ENCODE results near the gene DPH2. TPM values are rescaled to one million over a fixed set of nuclear protein-coding genes. Genes with fewer than 3 reads are reported as not detected.

DPH2 gene
- polyA plus RNA-seq, 1 experiment: 35.3 TPM

- TF ChIP-seq CTCF (IDR thresholded peaks at IDR 0.05; ENCODE audit: insufficient read depth, low read depth, low read length): no peak
- CTCF ChIA-PET: interaction anchor here (1.0 to 1.3 kb wide), 3 partner anchors 8 to 59 kb away, joined by 3 to 4 read pairs (median 3); partner anchors contain the start of gene DPH2
- H3K4me3 ChIP-seq (ENCODE audit: low read depth, low read length): no peak overlapping the region
- peaks cover 8% of the 10 kb centered on the region for H3K36me3 ChIP-seq (ENCODE audit: control insufficient read depth, insufficient read depth, low read length)
- DNase-seq (ENCODE audit: low read depth): no peak
- H3K27me3 ChIP-seq (ENCODE audit: control insufficient read depth, insufficient read depth, low read length): no peaks in the 10 kb centered on the region
- POLR2A ChIA-PET: no interaction called here
Measured at GRCh38 chr1:43977376-43978263, 7.8 kb downstream of the DPH2 start.

- H3K4me3 ChIP-seq (ENCODE audit: low read depth, low read length): no peak overlapping the region
- POLR2A ChIA-PET: no interaction called here
- DNase-seq (ENCODE audit: low read depth): no peak
- no peak for TF ChIP-seq CTCF (IDR thresholded peaks at IDR 0.05; ENCODE audit: insufficient read depth, low read depth, low read length)
- CTCF ChIA-PET: interaction anchor here (1.0 kb wide), 1 partner anchor 8 kb away, joined by 3 read pairs; the partner anchor contains the start of gene DPH2
- H3K36me3 ChIP-seq (ENCODE audit: control insufficient read depth, insufficient read depth, low read length): peaks cover 8% of the 10 kb centered on the region
- H3K27me3 ChIP-seq (ENCODE audit: control insufficient read depth, insufficient read depth, low read length): no peaks in the 10 kb centered on the region
Measured at GRCh38 chr1:43978264-43978550, 8.4 kb downstream of the DPH2 start.

- H3K36me3 ChIP-seq (ENCODE audit: control insufficient read depth, insufficient read depth, low read length): peaks cover 11% of the 10 kb centered on the region
- ChIA-PET POLR2A (no interaction called here), CTCF (interaction anchor here (1.0 kb wide), 1 partner anchor 9 kb away, joined by 3 read pairs; the partner anchor contains the start of gene DPH2)
- no peaks in the 10 kb centered on the region for H3K27me3 ChIP-seq (ENCODE audit: control insufficient read depth, insufficient read depth, low read length)
- DNase-seq (ENCODE audit: low read depth): no peak
- TF ChIP-seq CTCF (IDR thresholded peaks at IDR 0.05; ENCODE audit: insufficient read depth, low read depth, low read length): no peak
- peak within 1 kb of the TSS; percentile 68 for H3K4me3 ChIP-seq (ENCODE audit: low read depth, low read length)
Measured at GRCh38 chr1:43978551-43979260, 8.9 kb downstream of the DPH2 start, which contains the start of gene B4GALT2. TSS of gene B4GALT2 (plus strand) at chr1:43979210. CDS start at chr1:43981161, 1,951 bp downstream.

GRCh38 chr1:43979261-43979527 lies 9.4 kb downstream of the DPH2 start:
- ChIA-PET POLR2A (no interaction called here), CTCF (interaction anchor here (1.3 kb wide), 1 partner anchor 10 kb away, joined by 3 read pairs; no protein-coding TSS in a partner anchor)
- no peak for DNase-seq (ENCODE audit: low read depth)
- no peaks in the 10 kb centered on the region for H3K27me3 ChIP-seq (ENCODE audit: control insufficient read depth, insufficient read depth, low read length)
- TF ChIP-seq CTCF (IDR thresholded peaks at IDR 0.05; ENCODE audit: insufficient read depth, low read depth, low read length): no peak
- peaks cover 12% of the 10 kb centered on the region for H3K36me3 ChIP-seq (ENCODE audit: control insufficient read depth, insufficient read depth, low read length)
- H3K4me3 ChIP-seq (ENCODE audit: low read depth, low read length): peak overlapping the region; percentile 68

- ChIA-PET POLR2A (no interaction called here), CTCF (interaction anchor here (0.7 to 1.3 kb wide), 2 partner anchors 9 to 45 kb away, joined by 3 read pairs; no protein-coding TSS in a partner anchor)
- Histone ChIP-seq H3K4me3 (ENCODE audit: low read depth, low read length) (peak overlapping the region; percentile 68), H3K36me3 (ENCODE audit: control insufficient read depth, insufficient read depth, low read length) (peaks cover 15% of the 10 kb centered on the region), H3K27me3 (ENCODE audit: control insufficient read depth, insufficient read depth, low read length) (no peaks in the 10 kb centered on the region)
- DNase-seq (ENCODE audit: low read depth): no peak
- no peak for TF ChIP-seq CTCF (IDR thresholded peaks at IDR 0.05; ENCODE audit: insufficient read depth, low read depth, low read length)
Measured at GRCh38 chr1:43979528-43980254, 9.9 kb downstream of the DPH2 start.
